Measurements from ENCODE around the gene LSAMP.

LSAMP gene

GRCh38 chr3:116029266-116029665 is 416.0 kb downstream of the LSAMP start:
- DNase-seq, result peak; percentile 16
- in situ Hi-C loops (cut with HindIII; ENCODE audit: low pct_ligation_motif_present, low pct_unique_long_range_greater_than_20kb, low sequenced_read_pairs), result no loop called here

DNA sequence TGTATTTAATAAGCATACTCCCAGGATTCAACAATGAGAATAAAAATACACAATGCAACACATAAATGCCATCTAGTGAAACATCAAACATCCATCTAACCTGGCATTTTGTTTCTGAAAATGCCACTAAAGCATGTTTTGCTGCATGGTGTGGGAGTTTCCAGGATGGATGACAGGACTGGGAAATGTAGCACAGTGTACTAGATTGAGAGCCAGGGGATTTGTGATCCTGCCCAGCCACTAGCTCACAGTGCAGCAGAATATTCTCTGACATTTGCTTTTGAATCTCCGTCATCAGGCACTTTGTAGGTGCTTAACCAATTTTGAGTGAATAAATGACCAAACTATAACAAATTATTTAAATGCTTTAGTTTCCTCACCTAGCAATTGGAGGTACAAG is 417.1 kb downstream of the LSAMP start:
- in situ Hi-C loops (cut with HindIII; ENCODE audit: low pct_ligation_motif_present, low pct_unique_long_range_greater_than_20kb, low sequenced_read_pairs), result no loop called here
- no peak for DNase-seq

DNA sequence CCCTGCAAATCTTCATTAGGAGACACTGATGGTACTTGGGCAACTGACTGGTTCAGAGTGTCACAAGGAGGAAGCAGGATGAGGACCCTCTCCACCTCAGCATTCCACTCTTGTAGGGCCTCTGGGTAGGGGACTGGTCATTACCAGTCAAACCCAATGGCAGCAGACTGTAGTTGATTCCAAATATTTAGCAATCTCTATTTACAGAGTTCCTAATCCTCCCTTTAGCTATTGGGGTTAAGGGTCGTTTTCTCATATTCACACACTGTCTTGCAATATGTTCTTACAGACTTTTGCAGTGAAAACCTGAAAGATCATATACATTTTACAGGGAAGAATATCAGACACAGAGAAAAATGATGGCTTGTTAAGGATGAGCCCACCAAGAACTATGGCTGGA is 424.3 kb downstream of the LSAMP start:
- in situ Hi-C loops (cut with HindIII; ENCODE audit: low pct_ligation_motif_present, low pct_unique_long_range_greater_than_20kb, low sequenced_read_pairs), result no loop called here
- no peak for DNase-seq

GRCh38 chr3:116020495-116020894 is 424.8 kb downstream of the LSAMP start:
- in situ Hi-C loops (cut with HindIII; ENCODE audit: low pct_ligation_motif_present, low pct_unique_long_range_greater_than_20kb, low sequenced_read_pairs), result no loop called here

GRCh38 chr3:116019254-116019763 is 426.0 kb downstream of the LSAMP start:
- DNase-seq, result no peak
- in situ Hi-C loops (cut with HindIII; ENCODE audit: low pct_ligation_motif_present, low pct_unique_long_range_greater_than_20kb, low sequenced_read_pairs), result no loop called here

More at GRCh38 chr3:116020495-116020894, 424.8 kb downstream of the LSAMP start:
- no peak for DNase-seq

DNA sequence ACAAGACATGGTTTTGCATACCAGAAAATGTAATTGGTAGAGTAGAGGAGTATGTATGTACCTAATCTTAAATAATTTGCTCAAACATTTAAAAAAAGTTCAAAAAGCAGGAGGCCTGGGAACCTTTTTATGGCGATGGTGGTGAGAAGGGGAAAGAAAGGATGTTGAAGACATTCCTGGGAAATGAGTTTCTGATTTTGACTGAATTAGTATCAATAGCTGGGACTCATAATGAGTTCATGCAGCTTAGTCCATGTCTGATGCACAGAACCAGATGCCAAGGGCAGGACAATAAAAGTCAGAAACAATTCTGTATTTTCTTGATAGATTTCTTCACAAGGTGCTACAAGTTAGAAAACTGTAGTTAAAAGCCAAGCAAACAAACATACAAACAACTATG is 426.6 kb downstream of the LSAMP start:
- no peak for DNase-seq
- in situ Hi-C loops (cut with HindIII; ENCODE audit: low pct_ligation_motif_present, low pct_unique_long_range_greater_than_20kb, low sequenced_read_pairs), result no loop called here

GRCh38 chr3:116015931-116016330 is 429.4 kb downstream of the LSAMP start:
- no peak for DNase-seq
- in situ Hi-C loops (cut with HindIII; ENCODE audit: low pct_ligation_motif_present, low pct_unique_long_range_greater_than_20kb, low sequenced_read_pairs), result no loop called here

- in situ Hi-C loops (cut with HindIII; ENCODE audit: low pct_ligation_motif_present, low pct_unique_long_range_greater_than_20kb, low sequenced_read_pairs), result no loop called here
These were observed 438.3 kb downstream of the LSAMP start for GRCh38 chr3:116007000-116007399.

GRCh38 chr3:116005404-116005803 is 439.9 kb downstream of the LSAMP start:
- in situ Hi-C loops (cut with HindIII; ENCODE audit: low pct_ligation_motif_present, low pct_unique_long_range_greater_than_20kb, low sequenced_read_pairs), result no loop called here
- DNase-seq, result peak; percentile 91

More at GRCh38 chr3:116007000-116007399, 438.3 kb downstream of the LSAMP start:
- no peak for DNase-seq

DNA sequence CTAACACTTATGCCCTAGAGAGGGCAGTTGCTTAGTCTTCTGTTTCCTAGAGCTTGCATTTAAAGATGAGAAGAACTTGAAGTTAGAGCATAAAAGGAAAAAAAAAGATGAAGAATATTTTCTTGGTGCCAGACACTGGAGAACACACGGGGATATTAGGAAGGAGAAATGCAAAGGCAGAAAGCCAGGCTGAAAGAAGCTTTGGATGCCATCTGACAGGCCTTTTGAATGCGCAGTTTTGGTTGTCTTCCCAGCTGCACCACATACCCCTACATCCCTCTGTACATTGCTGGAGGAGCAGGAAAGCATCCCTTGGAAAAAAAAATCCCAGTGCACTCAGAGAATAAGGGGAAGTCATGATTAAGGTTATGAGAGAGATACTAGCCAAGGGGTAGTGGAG is 443.1 kb downstream of the LSAMP start:
- DNase-seq, result no peak
- in situ Hi-C loops (cut with HindIII; ENCODE audit: low pct_ligation_motif_present, low pct_unique_long_range_greater_than_20kb, low sequenced_read_pairs), result no loop called here

- peak; percentile 22 for DNase-seq
- in situ Hi-C loops (cut with HindIII; ENCODE audit: low pct_ligation_motif_present, low pct_unique_long_range_greater_than_20kb, low sequenced_read_pairs), result no loop called here
These were observed 444.1 kb downstream of the LSAMP start for GRCh38 chr3:116001151-116001621.

GRCh38 chr3:116000311-116000710 is 445.0 kb downstream of the LSAMP start:
- in situ Hi-C loops (cut with HindIII; ENCODE audit: low pct_ligation_motif_present, low pct_unique_long_range_greater_than_20kb, low sequenced_read_pairs), result no loop called here
- DNase-seq, result peak; percentile 90

- in situ Hi-C loops (cut with HindIII; ENCODE audit: low pct_ligation_motif_present, low pct_unique_long_range_greater_than_20kb, low sequenced_read_pairs), result no loop called here
- DNase-seq, result no peak
These were observed 445.7 kb downstream of the LSAMP start for GRCh38 chr3:115999613-116000012.

GRCh38 chr3:115999001-115999585 is 446.2 kb downstream of the LSAMP start:
- no peak for DNase-seq
- in situ Hi-C loops (cut with HindIII; ENCODE audit: low pct_ligation_motif_present, low pct_unique_long_range_greater_than_20kb, low sequenced_read_pairs), result no loop called here

DNA sequence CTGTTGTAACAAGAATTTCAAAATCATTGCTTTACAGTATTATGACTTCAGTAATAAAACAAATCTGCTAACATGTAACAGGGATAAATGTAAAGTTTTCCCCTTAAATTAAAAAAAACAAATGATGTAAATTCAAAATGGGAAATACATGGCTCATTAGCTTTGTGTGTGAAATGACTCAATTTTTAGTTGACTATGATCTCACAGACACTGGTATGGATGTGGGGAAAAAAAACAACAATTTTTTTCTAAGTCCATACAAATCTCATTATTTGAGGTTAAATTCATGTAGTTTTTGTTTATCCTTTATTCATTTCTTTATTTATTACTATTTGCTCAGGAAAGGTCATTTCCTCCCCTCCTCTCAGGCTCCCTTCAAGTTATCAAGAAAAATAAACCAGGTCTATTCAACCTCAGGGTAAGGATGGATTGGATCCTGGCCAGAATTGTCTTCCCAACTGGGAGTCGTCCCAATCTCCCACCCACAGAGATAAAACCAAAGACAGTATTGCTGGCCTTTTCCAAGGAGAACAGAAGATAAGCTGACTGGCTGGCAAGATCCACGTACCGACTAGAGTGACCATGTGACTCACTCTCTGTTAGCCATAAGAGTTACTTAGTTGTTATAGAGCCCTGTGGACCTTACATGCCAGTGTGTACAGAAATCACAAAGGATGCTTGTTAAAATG is 448.7 kb downstream of the LSAMP start:
- no peak for DNase-seq
- in situ Hi-C loops (cut with HindIII; ENCODE audit: low pct_ligation_motif_present, low pct_unique_long_range_greater_than_20kb, low sequenced_read_pairs), result no loop called here

DNA sequence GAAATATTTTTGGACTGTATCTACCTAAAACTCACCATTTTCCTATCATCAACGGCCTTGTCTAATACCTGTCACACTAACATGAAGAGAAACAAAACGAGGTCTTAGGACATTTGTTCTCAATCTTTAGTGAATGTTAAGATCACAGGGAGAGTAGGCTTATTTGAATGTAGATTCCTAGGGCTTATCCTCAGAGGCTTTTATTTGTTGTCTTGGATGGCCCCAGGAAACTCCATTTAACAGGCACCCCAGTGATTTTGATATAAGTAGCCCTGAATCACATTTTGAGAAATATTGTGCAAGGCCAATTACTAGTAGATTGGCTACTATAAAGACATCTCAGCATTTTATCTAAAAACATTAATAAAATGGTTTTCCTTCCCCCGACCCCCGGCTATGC is 454.6 kb downstream of the LSAMP start:
- in situ Hi-C loops (cut with HindIII; ENCODE audit: low pct_ligation_motif_present, low pct_unique_long_range_greater_than_20kb, low sequenced_read_pairs), result no loop called here
- DNase-seq, result no peak

- DNase-seq, result no peak
- in situ Hi-C loops (cut with HindIII; ENCODE audit: low pct_ligation_motif_present, low pct_unique_long_range_greater_than_20kb, low sequenced_read_pairs), result no loop called here
These were observed 455.4 kb downstream of the LSAMP start for GRCh38 chr3:115989684-115990421.

DNA sequence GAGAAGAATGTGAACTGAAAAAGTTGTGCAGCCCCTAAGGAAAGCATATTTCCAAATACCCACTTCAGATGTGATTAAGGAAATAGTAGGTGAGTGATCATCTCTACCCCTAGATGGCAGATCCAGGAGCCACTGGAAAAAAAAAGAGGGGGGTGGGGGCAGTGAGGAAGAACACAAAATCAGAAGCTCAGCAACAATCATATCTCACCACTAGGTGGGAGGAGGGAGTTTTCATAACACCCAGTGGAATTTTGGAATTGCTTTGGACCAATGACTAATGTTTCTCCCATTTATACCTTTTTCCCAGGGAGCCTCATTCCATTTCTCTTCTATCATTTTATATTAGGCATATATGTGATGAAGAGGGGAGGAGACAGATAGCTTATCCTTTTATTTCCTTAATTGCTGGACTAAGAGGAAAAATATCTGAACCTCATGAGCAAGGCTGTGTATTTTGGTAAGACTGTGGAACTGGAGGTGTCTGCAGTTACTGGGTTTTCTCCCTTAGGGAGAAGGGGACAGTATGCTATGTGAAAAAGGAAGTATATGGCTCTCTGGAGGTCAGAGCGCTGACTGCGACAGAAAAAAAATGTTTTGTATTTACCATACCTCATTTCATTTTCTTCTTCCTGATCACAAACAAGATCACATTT is 458.6 kb downstream of the LSAMP start:
- in situ Hi-C loops (cut with HindIII; ENCODE audit: low pct_ligation_motif_present, low pct_unique_long_range_greater_than_20kb, low sequenced_read_pairs), result no loop called here
- peak; percentile 74 for DNase-seq

DNA sequence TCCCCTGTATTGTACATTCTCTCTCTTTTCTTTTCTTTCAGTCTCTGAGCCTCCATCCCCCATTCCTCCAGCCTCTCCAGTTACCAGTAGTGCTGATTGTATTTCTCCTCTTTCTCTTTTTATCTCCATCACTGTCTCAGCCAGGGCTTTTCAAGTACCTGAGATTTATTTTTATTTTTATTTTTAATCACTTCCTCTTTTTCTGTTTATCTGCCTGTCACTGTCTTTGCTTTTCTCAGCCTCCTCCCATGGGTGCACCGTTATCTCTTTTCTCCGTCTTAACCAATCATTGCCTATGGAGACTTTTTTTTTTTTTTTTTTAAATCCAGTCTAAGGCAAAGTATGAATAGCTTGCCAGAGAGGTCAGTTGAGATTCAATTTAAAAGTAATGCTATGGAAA is 462.7 kb downstream of the LSAMP start:
- in situ Hi-C loops (cut with HindIII; ENCODE audit: low pct_ligation_motif_present, low pct_unique_long_range_greater_than_20kb, low sequenced_read_pairs), result no loop called here
- DNase-seq, result no peak

All from ACHN (cell line).